ENCODE measurements around the gene ALDH6A1.
A peak's percentile ranks its signal among the peaks of the same experiment; 100 is the strongest.

Gene ALDH6A1

DNA sequence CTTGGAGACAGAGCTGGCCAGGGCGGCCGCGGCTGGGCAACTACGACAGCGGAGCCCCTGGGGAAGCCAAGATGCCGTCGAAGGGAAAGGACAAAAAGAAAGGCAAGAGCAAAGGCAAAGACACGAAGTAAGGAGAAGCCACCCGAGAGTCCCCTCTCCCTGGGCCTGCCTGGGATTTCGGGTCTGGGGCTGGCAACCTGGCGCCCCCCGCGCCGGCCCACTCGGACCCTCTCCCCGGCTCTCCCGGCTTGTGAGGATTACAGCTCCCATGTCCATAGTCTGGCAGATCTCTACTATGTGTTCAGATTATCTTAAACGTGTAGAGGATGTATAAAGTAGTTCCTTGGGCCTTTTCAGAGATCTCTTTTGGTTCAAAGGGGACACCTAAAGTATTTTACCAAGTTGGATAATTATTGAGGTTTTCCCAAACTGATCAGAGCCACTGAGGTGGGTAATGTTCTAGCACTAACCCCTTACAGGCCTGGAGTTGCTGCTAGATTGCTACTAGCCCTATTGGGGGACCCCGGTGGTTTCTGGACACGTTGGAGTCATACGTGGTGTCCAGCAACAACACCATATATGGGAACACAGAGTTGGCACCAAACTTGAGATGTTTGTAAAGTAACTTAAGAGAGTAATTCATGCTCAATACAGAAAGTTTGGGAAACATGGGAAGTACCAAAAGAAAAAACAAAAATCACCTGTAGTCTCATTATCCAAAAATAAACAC is 64.7 kb downstream of the ALDH6A1 start:
- H3K27ac Mint-ChIP-seq: peak overlapping the region; percentile 80
- H3K4me1 Mint-ChIP-seq (ENCODE audit: low read depth): peaks cover 13% of the 10 kb centered on the region
- H3K9me3 Mint-ChIP-seq (ENCODE audit: low read depth): no peaks in the 10 kb centered on the region
- H3K27me3 Mint-ChIP-seq: no peaks in the 10 kb centered on the region
- no peaks in the 10 kb centered on the region for H3K36me3 Mint-ChIP-seq
- peak overlapping the region; percentile 92 for H3K4me3 Mint-ChIP-seq

DNA sequence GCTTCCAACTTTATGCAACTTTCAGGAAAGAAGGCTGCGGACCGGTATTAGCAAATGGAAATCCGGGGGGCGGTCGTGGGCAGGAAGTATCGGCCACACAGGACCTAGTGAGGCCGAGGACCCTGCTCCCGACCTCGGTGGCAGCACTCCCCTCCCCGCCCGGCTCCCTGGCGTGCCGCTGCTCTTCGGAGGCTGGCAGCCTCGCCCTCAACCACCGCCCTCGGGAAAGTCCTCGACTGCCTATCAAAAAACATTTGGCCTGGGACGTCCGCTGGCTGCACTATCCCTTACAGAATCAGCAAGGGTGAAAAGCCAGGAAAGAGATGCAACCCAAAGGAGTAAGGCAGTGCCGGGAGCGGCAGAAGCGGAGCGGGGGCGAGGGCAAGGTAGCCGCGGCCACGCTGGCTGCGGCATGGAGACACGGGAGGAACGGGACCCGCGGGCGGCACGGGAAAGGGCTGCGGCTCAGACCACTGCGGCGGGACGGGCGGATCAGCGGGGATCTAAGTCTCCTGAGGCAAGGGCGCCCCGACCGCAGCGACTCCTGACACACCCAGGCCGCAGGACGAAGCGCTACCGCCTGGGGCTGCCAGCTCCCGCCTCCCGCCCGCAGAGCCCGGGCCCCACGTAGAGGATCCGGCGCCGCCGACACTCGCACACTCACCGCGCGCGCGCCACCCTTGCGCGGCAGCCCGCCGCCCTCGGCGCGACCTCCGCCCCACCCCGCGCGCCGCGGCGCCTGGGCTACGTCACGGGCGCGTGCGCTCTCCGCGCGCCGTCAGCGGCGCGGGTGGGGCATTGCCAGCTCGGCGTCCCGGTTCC is 65.5 kb downstream of the ALDH6A1 start, which contains the start of the genes BBOF1 and ENTPD5:
Gene BBOF1 (plus strand): TSS at position 764 of the 822 bp plus-strand sequence. CDS start 130 bp downstream, outside the sequence.
Gene ENTPD5 (minus strand): TSS at position 703 of the 822 bp plus-strand sequence. CDS start 31,186 bp downstream, outside the sequence.
- H3K27ac Mint-ChIP-seq: peak within 1 kb of the TSS; percentile 94
- H3K4me1 Mint-ChIP-seq (ENCODE audit: low read depth): peaks cover 13% of the 10 kb centered on the region
- no peaks in the 10 kb centered on the region for H3K9me3 Mint-ChIP-seq (ENCODE audit: low read depth)
- peak within 1 kb of the TSS; percentile 96 for H3K4me3 Mint-ChIP-seq
- H3K27me3 Mint-ChIP-seq: no peaks in the 10 kb centered on the region
- H3K36me3 Mint-ChIP-seq: no peaks in the 10 kb centered on the region

GRCh38 chr14:74018174-74018585 is 66.1 kb downstream of the ALDH6A1 start:
- peak overlapping the region; percentile 94 for H3K27ac Mint-ChIP-seq
- no peaks in the 10 kb centered on the region for H3K36me3 Mint-ChIP-seq
- peak overlapping the region; percentile 96 for H3K4me3 Mint-ChIP-seq
- no peaks in the 10 kb centered on the region for H3K9me3 Mint-ChIP-seq (ENCODE audit: low read depth)
- no peaks in the 10 kb centered on the region for H3K27me3 Mint-ChIP-seq
- H3K4me1 Mint-ChIP-seq (ENCODE audit: low read depth): peaks cover 13% of the 10 kb centered on the region

- no peaks in the 10 kb centered on the region for H3K9me3 Mint-ChIP-seq (ENCODE audit: low read depth)
- H3K4me1 Mint-ChIP-seq (ENCODE audit: low read depth): peaks cover 13% of the 10 kb centered on the region
- H3K4me3 Mint-ChIP-seq: no peak overlapping the region
- H3K27ac Mint-ChIP-seq: no peak overlapping the region
- H3K36me3 Mint-ChIP-seq: peaks cover 3% of the 10 kb centered on the region
- H3K27me3 Mint-ChIP-seq: no peaks in the 10 kb centered on the region
Observed at GRCh38 chr14:74015963-74016362, 68.3 kb downstream of the ALDH6A1 start.

DNA sequence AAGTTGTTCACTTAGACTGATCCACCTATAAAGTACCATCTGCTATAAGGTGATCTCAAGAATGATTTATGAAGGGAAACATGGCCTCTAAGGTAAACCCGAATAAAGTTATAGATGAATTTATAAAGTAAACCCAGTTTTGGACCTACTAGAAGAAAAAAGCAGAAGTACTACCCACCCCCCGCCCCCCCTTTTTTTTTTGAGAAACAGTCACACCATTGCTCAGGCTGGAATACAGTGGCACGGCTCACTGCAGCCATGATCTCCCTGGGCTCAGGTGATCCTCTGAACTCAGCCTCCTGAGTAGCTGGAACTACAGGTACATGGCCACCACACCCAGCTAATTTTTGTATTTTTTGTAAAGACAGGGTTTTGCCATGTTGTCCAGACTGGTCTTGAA is 69.1 kb downstream of the ALDH6A1 start:
- no peaks in the 10 kb centered on the region for H3K27me3 Mint-ChIP-seq
- no peak overlapping the region for H3K4me3 Mint-ChIP-seq
- peaks cover 3% of the 10 kb centered on the region for H3K36me3 Mint-ChIP-seq
- no peaks in the 10 kb centered on the region for H3K9me3 Mint-ChIP-seq (ENCODE audit: low read depth)
- H3K4me1 Mint-ChIP-seq (ENCODE audit: low read depth): peaks cover 13% of the 10 kb centered on the region
- H3K27ac Mint-ChIP-seq: no peak overlapping the region

DNA sequence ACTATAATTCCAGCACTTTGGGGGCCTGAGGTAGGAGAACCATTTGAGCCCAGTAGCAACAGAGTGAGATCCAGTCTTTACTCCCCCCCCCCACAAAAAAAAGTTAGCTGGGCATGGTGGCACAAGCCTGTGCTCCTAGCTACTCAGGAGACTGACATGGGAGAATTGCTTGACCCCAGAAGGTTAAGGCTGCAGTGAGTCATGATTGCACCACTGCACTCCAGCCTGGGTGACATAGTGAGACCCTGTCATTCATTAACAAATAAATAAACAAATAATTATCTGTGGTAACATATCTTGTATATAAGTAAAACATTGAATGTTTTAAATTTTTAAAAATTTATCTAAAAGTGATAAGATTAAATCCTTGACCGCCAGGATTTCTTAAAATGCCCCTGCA is 70.0 kb downstream of the ALDH6A1 start:
- Mint-ChIP-seq H3K4me3 (no peak overlapping the region), H3K27ac (no peak overlapping the region), H3K36me3 (peaks cover 3% of the 10 kb centered on the region), H3K4me1 (ENCODE audit: low read depth) (peaks cover 7% of the 10 kb centered on the region), H3K9me3 (ENCODE audit: low read depth) (no peaks in the 10 kb centered on the region), H3K27me3 (no peaks in the 10 kb centered on the region)

DNA sequence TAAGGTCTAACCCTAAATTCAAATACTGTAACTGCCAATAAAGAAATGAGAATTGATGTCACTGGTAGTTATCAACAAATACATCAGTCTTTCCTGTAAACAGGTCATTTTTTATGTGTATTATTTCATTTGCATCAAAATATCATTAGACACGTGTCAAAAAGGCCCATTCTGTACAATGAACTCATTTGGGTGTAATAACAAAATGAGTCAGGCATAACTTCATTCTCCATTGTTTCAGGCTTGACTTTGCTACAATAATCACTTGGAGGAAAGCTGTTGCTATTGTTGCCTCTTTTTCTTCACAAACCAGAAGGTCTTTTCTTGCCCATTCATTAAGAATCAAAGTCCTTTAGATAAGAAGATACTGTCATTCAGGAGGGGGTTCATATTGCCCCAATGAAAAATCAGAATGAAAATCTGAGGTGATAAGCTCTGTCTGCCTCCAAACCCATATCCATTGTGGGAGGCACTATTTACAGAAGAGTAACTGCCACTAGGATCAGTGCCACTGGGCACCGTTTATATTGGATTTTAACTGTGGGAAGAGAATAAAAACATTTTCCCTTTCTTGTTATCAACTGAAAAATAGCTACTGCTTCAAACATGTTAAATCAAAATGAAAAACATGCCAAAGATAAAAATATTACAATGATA is 75.3 kb downstream of the ALDH6A1 start:
- no peak overlapping the region for H3K4me3 Mint-ChIP-seq
- H3K27me3 Mint-ChIP-seq: no peaks in the 10 kb centered on the region
- H3K27ac Mint-ChIP-seq: no peak overlapping the region
- no peaks in the 10 kb centered on the region for H3K9me3 Mint-ChIP-seq (ENCODE audit: low read depth)
- H3K36me3 Mint-ChIP-seq: peaks cover 5% of the 10 kb centered on the region
- H3K4me1 Mint-ChIP-seq (ENCODE audit: low read depth): no peaks in the 10 kb centered on the region
